ENCODE measurements around the gene STX17. TPM values are rescaled to one million over a fixed set of nuclear protein-coding genes. Genes with fewer than 3 reads are reported as not detected.

Gene STX17
- total RNA-seq, 1 donor from 2014 or later, result 29.0 TPM

- no peak for DNase-seq (ENCODE audit: extremely low spot score, unreplicated experiment)
- Mint-ChIP-seq H3K27ac (ENCODE audit: unreplicated experiment) (no peak overlapping the region), H3K9me3 (ENCODE audit: unreplicated experiment) (peaks cover 26% of the 10 kb centered on the region), H3K4me3 (ENCODE audit: unreplicated experiment) (no peak overlapping the region), H3K27me3 (ENCODE audit: unreplicated experiment) (no peaks in the 10 kb centered on the region), H3K36me3 (ENCODE audit: unreplicated experiment) (peaks cover 58% of the 10 kb centered on the region), H3K4me1 (ENCODE audit: unreplicated experiment) (peaks cover 6% of the 10 kb centered on the region)
- TF ChIP-seq CTCF (IDR thresholded peaks at IDR 0.05), result no peak
Measured at GRCh38 chr9:99925541-99925940, 19.1 kb downstream of the STX17 start.

GRCh38 chr9:99929652-99930051 lies 23.2 kb downstream of the STX17 start:
- TF ChIP-seq CTCF (IDR thresholded peaks at IDR 0.05), result no peak
- H3K4me3 Mint-ChIP-seq (ENCODE audit: unreplicated experiment), result no peak overlapping the region
- H3K4me1 Mint-ChIP-seq (ENCODE audit: unreplicated experiment), result peaks cover 6% of the 10 kb centered on the region
- H3K27me3 Mint-ChIP-seq (ENCODE audit: unreplicated experiment), result no peaks in the 10 kb centered on the region
- H3K27ac Mint-ChIP-seq (ENCODE audit: unreplicated experiment), result no peak overlapping the region
- H3K36me3 Mint-ChIP-seq (ENCODE audit: unreplicated experiment), result peaks cover 40% of the 10 kb centered on the region
- no peak for DNase-seq (ENCODE audit: extremely low spot score, unreplicated experiment)
- H3K9me3 Mint-ChIP-seq (ENCODE audit: unreplicated experiment), result peaks cover 16% of the 10 kb centered on the region

- H3K4me3 Mint-ChIP-seq (ENCODE audit: unreplicated experiment), result no peak overlapping the region
- DNase-seq (ENCODE audit: extremely low spot score, unreplicated experiment), result no peak
- H3K9me3 Mint-ChIP-seq (ENCODE audit: unreplicated experiment), result peaks cover 9% of the 10 kb centered on the region
- H3K4me1 Mint-ChIP-seq (ENCODE audit: unreplicated experiment), result peaks cover 6% of the 10 kb centered on the region
- H3K36me3 Mint-ChIP-seq (ENCODE audit: unreplicated experiment), result peaks cover 33% of the 10 kb centered on the region
- no peak overlapping the region for H3K27ac Mint-ChIP-seq (ENCODE audit: unreplicated experiment)
- TF ChIP-seq CTCF (IDR thresholded peaks at IDR 0.05), result no peak
- no peaks in the 10 kb centered on the region for H3K27me3 Mint-ChIP-seq (ENCODE audit: unreplicated experiment)
Measured at GRCh38 chr9:99931155-99931840, 24.8 kb downstream of the STX17 start.

GRCh38 chr9:99936947-99937587 lies 30.6 kb downstream of the STX17 start:
- Mint-ChIP-seq H3K27ac (ENCODE audit: unreplicated experiment) (no peak overlapping the region), H3K36me3 (ENCODE audit: unreplicated experiment) (peaks cover 22% of the 10 kb centered on the region), H3K4me3 (ENCODE audit: unreplicated experiment) (no peak overlapping the region), H3K9me3 (ENCODE audit: unreplicated experiment) (peaks cover 18% of the 10 kb centered on the region), H3K4me1 (ENCODE audit: unreplicated experiment) (no peaks in the 10 kb centered on the region), H3K27me3 (ENCODE audit: unreplicated experiment) (no peaks in the 10 kb centered on the region)
- no peak for TF ChIP-seq CTCF (IDR thresholded peaks at IDR 0.05)
- no peak for DNase-seq (ENCODE audit: extremely low spot score, unreplicated experiment)

GRCh38 chr9:99947395-99947794 lies 40.9 kb downstream of the STX17 start:
- TF ChIP-seq CTCF (IDR thresholded peaks at IDR 0.05), result peak; percentile 17
- Mint-ChIP-seq H3K4me3 (ENCODE audit: unreplicated experiment) (no peak overlapping the region), H3K4me1 (ENCODE audit: unreplicated experiment) (no peaks in the 10 kb centered on the region), H3K27me3 (ENCODE audit: unreplicated experiment) (no peaks in the 10 kb centered on the region), H3K36me3 (ENCODE audit: unreplicated experiment) (peaks cover 18% of the 10 kb centered on the region), H3K9me3 (ENCODE audit: unreplicated experiment) (no peaks in the 10 kb centered on the region), H3K27ac (ENCODE audit: unreplicated experiment) (no peak overlapping the region)
- DNase-seq (ENCODE audit: extremely low spot score, unreplicated experiment), result no peak

All from osteocyte (in vitro differentiated cells).